Inflammatory macrophage treated with lipopolysaccharide for 1 hour (primary cell): ENCODE data around the gene PLEK2.
A peak's percentile ranks its signal among the peaks of the same experiment; 100 is the strongest.

Source experiments
- DNase-seq, 2 donors: peaks; one replicate each; pipeline ENCODE4 v3.0.0-alpha.2; 2020 to 2022

The PLEK2 gene

DNA sequence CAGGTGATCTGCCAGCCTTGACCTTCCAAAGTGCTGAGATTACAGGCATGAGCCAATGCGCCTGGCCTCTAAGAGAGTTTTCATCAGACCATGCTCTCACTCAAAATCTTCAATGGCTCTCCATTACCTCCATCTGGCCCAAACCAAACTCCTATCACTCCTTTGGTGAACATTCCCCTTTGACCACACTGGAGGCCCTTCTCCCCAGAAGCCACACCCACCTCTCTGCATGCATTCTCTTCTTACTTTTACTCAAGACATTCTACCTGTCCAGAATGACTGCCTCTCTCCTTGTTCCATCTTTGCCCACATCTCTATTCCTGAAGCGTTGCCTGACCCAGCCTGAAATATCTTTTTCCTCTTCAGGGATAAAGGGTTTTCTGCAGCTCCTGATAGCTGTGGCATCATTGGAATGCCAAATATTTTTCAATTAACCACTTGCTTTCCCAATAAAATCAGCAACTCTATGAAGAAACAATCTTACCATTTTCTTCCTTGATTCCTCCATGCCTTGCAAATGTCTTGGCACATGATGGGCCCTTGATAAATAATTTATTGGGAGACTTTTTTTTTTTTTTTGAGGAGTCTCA, 15.5 kb downstream of the PLEK2 start:
- DNase-seq = no peak

DNA sequence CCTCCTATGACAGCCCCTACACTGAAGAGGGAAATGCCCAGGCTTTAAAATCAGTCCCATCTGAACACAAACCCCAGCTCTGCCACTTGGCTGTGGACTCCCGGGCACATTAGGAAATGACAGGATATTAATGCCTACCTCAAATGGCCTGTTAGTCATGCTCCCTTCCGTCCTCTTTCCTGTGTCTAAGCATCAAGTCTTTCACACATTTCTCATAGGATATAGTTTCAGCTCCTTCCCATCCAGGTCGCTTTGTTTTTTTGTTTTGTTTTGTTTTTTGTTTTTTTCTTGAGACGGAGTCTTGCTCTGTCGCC, 16.1 kb downstream of the PLEK2 start:
- DNase-seq = no peak

DNA sequence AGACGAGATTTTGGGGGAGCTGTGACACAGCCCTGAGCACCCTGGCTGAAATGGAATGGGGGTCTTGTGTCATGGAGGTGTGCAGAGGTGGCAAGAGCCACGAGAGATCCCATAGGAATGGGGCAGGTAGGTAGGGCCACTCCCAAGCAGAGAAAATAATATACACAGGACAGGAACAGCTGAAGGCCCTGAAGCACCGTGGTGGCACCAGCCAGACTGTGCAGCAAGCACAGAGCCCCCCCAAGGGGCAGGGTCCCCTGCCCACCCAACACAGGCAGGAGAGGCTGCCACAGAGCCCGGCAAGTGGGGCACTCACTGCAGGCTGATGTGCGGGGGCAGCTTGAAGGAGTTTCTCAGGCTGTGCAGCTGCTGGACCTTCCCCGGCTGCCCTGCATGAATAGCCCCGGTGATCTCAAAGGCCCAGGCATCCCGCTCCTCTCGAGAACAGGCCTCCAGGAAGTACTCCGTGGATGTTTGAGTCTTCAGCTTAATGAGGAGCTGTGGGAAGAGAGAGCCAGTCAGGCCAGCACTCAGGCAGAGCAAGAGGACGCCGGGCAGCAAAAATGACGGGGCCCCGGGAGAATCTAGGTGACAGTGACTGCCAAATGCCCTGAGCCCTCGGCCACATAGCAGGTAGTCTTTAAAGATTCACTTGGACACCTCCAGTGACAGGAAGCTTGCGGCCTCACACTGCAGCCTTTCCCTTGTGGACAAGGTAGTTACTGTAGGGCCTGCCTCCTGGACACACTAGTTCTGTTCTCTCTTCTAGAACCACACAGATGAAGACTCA, 16.7 kb downstream of the PLEK2 start:
- no peak for DNase-seq

DNA sequence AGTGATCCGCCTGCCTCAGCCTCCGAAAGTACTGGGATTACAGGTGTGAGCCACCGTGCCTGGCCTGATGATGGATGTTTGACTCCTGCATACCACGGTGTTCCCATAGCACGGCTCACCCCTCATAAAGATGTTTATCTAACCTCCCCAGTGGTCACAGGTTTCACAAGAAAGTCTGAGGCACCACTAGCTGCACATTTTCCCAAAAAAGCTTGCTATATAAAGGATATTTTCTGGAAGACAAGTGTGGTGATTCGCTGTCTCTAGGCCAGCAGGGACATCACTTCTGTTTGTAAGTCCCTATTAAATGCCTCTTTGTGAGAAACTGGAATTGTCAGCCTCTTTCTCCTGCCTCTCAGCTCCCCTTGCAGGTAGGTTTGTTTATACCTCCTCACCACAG, 18.3 kb downstream of the PLEK2 start:
- DNase-seq = no peak

DNA sequence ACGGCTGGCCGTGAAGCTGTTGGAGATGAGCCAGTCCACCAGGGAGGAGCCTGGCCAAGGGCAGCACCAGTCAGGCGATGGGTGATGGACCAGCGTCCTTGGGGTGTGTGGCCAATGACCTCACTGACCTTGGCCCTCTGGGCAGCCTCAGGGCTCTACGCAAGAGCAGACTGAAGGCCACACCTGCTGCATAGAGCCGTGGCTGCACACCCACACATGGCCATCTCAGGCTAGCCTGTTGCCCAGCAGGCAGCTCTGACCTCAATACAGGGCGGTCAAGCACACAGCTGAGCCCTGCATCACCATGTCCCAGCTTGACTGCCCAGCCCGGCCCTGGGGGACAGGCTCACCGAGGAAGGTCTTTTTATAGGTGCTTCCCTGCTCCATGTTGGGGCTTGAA, 19.2 kb downstream of the PLEK2 start:
- DNase-seq = no peak

DNA sequence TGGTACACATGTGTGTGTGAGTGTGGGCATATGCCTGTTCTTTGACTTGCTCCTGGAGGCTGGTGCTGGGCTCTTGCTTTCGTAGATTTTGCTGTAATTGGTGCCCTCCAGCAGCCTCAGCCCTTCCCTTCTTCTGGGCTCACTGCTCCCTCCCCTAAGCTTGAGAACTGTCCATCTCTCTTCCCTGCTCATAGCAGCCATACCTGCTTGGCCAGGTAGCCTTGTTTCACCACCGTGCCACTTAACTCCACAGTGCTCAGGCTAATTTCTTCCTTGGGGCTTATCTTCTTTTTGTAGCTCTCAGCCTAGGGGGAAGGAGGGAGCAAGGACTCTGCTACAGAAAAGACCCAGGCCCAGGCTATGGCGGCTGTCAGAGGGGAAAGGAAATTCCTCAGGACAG, 19.8 kb downstream of the PLEK2 start:
- no peak for DNase-seq

DNA sequence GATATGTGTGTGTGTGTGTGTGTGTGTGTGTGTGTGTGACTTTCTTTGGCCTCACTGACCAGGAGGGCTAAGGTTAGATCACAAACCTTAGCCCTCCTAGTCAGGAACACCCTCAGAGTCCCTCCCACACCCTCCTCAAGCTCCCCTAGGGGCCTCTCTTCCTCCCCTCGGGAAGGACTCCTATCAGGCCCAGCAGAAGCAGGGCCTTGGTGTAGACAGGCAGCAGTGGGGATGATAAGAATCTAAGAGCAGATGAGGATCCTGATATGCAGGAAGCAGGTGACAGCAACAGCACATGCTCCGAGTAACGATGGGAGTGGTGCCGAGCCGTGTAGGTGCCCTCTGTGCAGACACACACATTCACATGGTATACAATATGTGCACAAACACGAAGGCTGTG, 20.7 kb downstream of the PLEK2 start:
- DNase-seq = no peak

DNA sequence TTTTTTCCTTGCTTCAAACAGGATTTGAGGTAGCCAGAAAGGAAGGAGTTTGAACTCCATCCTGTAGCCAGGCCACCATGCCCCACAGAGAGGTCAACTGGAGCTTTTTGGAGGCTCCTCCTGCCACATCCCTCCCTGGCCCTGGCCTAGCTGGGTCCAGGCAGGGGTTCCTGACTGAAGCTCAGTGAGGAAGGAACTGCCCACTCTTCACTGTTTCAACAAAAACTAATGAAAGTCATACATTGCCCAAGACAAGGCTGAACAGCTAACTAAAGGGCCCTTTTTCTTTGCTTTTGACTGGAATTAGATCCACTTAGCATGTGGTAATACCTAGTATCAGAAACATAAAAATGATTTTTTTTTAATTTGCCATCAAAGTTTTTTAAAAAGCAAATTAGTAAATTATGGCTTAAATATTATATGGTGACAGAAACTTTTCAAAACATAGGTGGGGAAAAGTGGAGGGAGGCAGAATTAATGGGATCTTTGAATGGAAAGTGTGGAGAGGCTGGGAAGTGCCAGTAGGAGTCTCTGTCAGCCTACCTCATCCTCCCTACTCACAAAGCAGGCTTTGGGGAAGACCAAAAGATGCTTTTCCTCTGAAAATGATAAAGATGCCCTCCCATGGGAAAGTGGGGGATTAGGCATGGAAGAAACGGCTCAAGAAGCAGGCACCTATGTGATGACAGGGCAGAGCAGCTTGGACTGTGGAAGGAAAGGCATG, 22.0 kb downstream of the PLEK2 start:
- DNase-seq = peak; percentile 58 to 60

DNA sequence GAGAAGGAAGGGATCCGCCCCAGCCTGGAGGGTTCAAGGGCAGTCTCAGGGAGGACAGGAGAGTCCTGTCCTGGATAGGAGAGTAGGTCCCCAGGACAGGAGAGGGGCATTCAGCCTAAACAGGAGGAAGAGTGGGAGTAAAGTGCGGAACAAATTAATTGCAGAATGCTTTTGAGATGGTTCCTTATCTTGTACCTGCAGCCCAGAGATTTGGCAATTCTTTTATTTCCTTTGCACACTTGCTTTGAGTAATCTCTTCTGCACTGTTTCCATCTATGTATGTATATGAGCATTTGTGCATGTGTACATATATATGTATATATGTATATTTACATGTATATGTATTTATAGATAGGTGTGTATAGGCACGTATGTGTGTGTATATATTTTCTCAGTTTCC, 22.7 kb downstream of the PLEK2 start:
- no peak for DNase-seq

DNA sequence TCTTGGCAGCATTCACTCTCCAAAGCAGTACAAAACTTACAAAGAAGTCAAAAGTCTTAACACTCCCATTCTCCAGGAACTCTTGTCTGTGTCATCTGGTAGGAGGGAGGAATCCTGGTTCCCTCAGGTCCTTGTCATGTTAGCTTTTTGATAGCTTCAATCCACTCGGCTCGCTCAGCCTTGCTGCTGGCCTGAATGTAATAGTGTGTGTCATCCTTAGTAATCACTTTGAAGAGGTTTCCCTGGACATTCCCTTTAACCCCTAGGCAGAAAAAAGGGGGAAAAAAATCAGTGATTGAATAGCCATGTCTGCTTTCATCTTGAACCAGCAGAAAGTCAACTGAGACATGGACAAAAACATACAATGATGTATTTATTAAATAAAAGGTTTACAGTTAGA, 24.8 kb downstream of the PLEK2 start:
- no peak for DNase-seq

DNA sequence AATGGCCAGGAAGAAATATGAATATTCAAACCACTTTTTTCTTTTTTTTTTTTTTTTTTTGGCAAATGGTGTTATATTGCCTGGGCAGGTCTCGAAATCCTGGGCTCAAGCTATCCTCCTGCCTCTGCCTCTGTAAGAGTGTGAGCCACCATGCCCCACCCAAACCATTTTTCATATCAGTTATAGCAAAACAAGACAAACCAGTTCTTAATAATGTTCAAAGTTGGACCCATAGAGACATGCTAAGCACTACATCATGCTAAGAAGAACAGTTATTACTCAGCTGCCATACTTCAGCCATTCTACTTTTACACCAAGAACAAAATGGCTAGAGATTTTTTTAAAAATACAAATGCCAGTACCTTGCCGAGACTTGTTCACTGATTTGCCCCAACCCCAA, 26.3 kb downstream of the PLEK2 start:
- DNase-seq = no peak

DNA sequence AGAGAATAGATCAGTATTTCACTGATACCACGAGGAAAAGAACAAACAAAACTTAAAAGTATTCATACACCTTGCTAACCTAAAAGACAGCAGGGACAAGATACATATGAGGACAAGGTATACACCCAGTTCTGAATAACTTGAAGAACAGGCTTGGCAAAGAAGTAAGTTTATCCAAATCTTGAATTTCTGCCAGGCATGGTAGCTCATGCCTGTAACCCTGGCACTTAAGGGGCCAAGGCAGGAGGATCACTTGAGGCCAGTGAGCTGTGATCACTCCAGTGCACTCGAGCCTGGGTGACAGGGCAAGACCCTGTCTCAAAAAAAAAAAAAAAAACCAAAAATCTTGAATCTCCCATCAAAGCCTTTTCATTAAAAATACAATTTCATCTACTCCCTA, 26.8 kb downstream of the PLEK2 start:
- no peak for DNase-seq

DNA sequence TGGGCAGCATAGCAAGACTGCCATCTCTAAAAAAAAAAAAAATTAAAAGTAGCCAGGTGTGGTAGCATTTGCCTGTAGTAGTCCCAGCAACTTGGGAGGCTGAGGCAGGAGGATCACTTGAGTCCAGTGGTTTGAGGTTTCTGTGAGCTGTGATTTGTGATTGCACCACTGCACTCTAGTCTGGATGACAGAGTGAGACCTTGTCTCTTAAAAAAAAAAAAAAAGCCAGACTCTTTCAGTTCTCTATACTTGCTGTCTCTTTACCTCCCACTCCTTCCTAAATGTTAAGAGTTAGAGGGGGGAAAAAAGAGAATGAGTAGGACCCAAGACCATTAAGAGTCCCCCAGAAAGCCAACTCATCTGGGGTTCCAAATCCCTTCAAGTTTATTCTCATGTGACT, 34.0 kb downstream of the PLEK2 start:
- DNase-seq = no peak

DNA sequence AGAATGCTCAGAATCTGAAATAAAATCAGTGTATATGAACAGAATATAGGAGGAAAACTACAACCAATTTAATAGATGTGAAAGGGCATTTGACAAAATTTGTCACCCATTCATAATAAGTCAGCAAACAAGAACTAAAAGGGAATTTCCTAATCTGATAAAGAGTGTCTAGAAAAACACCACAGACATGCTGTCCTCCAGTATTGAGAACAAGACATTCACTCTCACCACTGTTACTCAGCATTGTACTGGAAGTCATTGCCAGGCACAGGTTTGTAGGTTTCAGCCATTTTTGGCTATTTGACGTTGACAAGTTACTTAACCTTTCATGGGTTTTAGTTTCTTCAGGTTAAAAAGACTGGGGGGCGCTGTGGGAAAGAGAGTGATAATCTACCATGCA, 38.6 kb downstream of the PLEK2 start:
- DNase-seq = no peak

DNA sequence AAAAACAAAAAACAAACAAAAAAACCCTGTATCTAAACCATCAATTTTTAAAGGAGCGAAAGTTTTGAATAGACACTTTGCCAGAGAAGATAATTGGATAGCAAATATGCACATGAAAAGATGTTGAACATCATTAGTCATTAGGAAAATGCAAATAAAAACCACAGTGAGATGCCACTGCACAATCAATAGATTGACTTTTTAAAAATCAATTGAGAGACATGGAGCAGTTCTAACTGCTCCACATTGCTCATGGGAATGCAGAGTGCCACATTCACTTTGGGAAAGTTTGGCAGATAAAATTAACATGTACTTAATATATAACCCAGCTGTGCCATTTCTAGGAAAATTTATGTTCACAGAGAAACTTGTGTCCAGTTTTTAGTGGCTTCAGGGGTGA, 39.1 kb downstream of the PLEK2 start:
- no peak for DNase-seq

DNA sequence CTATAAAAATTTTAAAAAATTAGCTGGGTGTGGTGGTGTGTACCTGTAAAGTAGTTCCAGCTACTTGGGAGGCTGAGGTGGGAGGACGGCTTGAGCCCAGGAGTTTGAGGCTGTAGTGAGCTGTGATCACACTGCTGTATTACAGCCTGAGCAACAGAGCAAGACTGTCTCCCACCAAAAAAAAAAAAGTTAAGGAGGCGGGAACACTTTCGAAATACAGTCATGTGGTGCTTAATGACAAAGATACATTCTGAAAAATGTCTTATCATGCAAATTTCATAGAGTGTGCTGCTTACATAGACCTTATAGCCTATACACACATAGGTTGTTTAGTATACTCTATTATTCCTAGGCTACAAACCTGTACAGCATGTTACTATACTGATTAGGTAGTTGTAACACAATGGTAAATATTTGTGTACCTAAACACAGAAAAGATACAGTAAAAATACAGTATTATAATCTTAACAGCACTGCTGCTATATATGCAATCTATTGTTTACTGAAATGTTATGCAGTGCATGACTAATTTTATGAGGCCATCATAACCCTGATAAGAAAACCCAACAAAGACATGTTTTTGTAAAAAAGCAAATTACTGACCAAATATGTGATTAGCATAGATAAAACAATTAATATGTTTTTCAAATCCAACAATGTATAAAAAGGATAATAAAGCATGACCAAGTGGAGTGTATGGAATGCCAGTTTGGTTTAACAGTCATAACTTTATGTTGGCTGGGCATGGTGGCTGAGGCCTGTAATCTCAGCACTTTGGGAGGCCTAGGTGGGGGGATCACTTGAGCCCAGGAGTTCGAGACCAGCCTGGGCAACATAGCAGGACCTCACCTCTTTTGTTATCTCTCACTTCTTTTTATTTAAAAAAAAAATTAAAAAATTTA, 40.5 kb downstream of the PLEK2 start:
- DNase-seq = peak; percentile 38 to 50

DNA sequence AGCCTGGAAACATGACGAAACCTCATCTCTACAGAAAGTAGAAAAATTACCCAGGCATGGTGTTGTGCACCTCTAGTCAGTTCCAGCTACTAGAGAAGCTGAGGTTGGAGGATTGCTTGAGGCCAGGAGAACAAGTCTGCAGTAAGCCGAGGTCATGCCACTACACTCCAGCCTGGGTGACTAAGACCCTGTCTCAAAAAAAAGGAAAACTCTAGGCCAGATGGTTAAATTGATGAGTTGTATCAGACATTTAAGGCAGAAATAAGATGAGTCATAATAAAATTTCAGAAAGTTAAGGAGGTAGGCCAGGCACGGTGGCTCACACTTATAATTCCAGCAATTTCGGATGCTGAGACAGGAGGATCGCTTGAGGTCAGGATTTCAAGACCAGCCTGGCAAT, 41.1 kb downstream of the PLEK2 start:
- DNase-seq = no peak

DNA sequence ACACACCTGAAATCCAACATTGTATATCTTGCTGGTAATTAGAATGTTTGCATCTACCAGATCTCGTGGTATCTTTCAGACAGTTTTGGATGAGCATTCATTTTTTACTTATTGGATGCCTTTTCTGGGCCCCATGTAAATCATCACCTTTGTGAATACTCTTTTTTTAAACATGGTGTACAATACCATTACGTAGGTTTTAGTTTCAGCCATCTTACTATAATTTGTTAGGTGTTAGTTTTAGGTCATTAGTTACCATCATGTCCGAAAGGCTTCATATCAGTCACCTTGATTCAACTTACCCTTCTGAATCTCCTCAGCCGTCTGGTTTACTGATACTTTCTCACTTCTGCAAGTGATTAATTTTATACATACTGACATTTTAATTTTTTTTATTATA, 46.5 kb downstream of the PLEK2 start:
- DNase-seq = no peak

DNA sequence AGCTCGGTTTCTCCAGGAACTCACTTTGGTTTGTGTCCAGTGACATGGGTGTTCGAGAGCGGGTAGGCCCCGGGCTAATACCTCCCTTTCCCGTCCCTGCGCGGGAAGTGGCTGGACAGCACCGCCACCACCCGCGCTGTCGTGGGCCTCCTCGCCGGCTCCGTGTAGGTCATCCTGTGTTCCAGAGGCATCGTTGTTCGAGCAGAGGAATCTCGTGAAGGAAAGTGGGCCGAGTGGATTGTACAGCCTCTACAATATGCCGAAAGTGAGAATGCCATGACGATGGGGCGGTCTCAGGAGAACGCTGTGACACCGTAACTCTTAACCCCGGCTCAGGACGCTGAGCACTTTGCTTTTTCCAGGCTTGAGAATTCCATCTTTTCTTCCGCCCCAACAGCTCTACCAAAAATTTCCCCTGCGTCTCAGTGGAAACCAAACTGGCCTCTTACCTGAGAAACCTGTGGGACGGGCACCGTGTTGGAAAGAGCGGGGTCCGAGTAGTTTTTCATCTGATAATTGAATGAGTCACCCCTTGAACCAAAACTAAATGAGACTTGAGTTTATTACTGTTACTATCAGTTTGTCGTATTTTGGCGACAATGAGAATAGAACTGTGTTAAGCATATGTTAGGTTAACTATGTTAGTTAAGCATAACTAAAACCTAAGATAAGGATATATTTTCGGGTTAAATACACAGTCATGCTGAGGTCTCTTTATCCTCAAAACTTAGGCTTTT, 51.3 kb downstream of the PLEK2 start:
- no peak for DNase-seq

DNA sequence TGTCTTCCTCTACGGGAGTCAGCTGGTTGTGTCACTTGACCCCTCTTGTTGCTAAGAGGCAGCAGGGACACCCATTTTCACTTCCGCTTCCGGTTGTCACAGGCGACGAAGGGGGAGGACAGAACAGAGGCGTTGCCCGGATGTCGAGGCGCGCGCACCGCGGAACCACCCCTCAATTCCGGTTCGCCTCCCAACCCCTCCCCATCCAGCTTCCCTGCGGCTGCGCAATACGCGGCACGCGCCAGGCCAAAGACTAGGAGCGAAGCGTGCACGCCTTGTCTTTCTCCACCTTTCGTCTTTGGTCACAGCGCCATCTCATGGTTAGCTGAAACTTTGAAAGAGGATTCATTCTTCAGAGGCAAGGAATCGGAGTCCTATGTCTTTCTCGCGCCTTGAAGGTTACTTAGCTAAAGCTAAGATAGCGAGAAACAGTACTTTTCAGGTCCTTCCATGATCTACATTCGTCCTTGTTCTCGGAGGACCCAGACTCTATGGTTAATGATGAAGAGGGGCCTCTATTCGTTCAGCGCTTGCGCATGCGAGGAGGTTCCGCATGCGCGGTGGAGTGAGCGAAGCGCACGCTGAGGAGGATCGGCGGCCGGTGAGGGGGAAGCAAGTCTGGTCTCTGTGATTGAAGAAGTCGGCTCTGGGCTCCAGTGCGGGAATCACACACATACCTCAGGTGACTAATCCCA, 52.0 kb downstream of the PLEK2 start, which contains the start of the genes ATP6V1D and EIF2S1:
Gene ATP6V1D, minus strand, starts transcription at position 30 of the 695 bp plus-strand sequence. CDS start 106 bp downstream, outside the sequence.
Gene EIF2S1, plus strand, starts transcription at position 554 of the 695 bp plus-strand sequence. CDS start 4,440 bp downstream, outside the sequence.
- peak; percentile 98 to 100 for DNase-seq

DNA sequence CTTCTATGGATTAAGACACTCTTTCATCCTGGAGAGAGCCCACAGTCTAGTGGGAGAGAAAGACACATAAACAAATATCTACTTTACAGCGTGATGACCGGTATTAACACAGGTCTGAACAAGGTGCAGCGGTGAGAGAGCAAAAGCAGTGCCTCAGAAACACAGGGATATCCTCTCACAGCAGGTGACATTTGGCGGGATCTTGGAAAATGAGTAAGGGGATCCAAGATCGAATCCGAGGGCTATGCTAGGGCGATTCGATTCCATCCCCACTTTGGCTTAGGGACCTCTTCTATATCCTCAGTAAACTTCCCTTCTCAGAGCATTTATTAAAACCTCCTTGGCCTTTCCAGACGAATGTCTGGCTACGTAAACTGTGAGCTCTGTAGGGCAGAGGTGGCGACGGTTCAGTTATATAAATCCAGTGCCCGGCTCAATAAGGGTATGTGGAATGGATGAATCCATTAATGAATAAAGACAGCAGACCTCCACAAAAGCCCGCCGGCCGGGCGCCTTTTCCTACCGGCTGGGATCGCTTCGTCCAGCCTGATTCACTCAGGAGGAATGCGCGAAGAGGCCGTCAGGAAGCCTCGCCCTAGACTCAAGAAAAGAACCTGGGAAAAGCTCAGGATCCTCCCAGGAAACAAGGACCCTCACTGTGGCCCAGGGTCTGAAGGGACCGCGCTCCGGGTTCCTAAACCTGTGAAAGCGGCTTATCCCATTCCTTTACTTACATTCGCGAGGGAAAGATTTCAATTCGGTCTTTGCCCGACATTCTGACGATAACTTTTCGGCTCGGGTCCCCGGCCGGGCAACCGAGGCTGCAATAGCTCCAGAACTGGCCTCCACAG, 52.8 kb downstream of the PLEK2 start:
- DNase-seq = peak in 1 of 2 donors; percentile 10
